HepG2 (cell line): ENCODE measurements around the gene OR13C8. TPM values are rescaled to one million over a fixed set of nuclear protein-coding genes. Genes with fewer than 3 reads are reported as not detected.

Experiments used
- GTF3A ChIP-seq: sonication (generic); formaldehyde crosslinking; conservative IDR thresholded peaks from 2 replicates; pipeline ENCODE4 v1.4.0; 2020; ENCODE audit warnings: mild to moderate bottlenecking, missing genetic modification reagents
- HCFC1 ChIP-seq: fragments of 150-350 bp; IDR thresholded peaks from 2 replicates; pipeline ENCODE4 v1.6.1; 2014; ENCODE audit warnings: low read depth, low read length
- NFRKB ChIP-seq: fragments of 450-650 bp; IDR thresholded peaks from 2 replicates; pipeline ENCODE4 v1.6.1; 2017
- ZNF660 ChIP-seq: sonication (generic); formaldehyde crosslinking; IDR thresholded peaks from 2 replicates; pipeline ENCODE4 v1.5.1; 2020; ENCODE audit warnings: mild to moderate bottlenecking, low read depth, missing genetic modification reagents, borderline replicate concordance
- polyA plus RNA-seq, 8 experiments: library from polyadenylated mRNA; depleted of rRNA in 3 of 8; stranded (reverse) in 7 of 8; unstranded in 1 of 8; fragments of >200 nt; fragmentation: Illumina TruSeq in 4 of 8; extraction: Trizol in 4 of 8; gene quantifications; 2 replicates each; pipeline versions ENCODE4 v1.2.1 to v1.2.3, GENCODE V29; 2011 to 2016; ENCODE audit warnings: low read depth in 4 of 8, missing spikeins in 1 of 8, mixed read lengths in 1 of 8; ENCODE audit not compliant: insufficient read depth in 1 of 8
- total RNA-seq, 5 experiments: library from RNA; depleted of rRNA; stranded (reverse); fragments of >200 nt; fragmentation: Illumina TruSeq; extraction: Trizol; gene quantifications; 2 replicates each; pipeline ENCODE4 v1.2.3, GENCODE V29; 2016; ENCODE audit warnings: low read depth in 1 of 5
- TF ChIP-seq, protein P1 (sequence below): IDR thresholded peaks from 2 replicates; pipeline ENCODE4 v1.6.1; 2016; ENCODE audit warnings: low read depth, missing genetic modification reagents, missing compliant biosample characterization
- TF ChIP-seq, protein P2 (sequence below): sonication (generic); formaldehyde crosslinking; IDR thresholded peaks from 2 replicates; pipeline ENCODE4 v1.4.0; 2020; ENCODE audit warnings: missing genetic modification reagents, mild to moderate bottlenecking, borderline replicate concordance
- TF ChIP-seq, protein P3 (sequence below): sonication (generic); formaldehyde crosslinking; IDR thresholded peaks from 2 replicates; pipeline ENCODE4 v1.5.0; 2020; ENCODE audit warnings: missing genetic modification reagents

OR13C8 gene
- total and polyA plus RNA-seq, 2 of the 13 experiments (the other 11 are each of a cell fraction or from before 2014, with no cell fraction given) = not detected

DNA sequence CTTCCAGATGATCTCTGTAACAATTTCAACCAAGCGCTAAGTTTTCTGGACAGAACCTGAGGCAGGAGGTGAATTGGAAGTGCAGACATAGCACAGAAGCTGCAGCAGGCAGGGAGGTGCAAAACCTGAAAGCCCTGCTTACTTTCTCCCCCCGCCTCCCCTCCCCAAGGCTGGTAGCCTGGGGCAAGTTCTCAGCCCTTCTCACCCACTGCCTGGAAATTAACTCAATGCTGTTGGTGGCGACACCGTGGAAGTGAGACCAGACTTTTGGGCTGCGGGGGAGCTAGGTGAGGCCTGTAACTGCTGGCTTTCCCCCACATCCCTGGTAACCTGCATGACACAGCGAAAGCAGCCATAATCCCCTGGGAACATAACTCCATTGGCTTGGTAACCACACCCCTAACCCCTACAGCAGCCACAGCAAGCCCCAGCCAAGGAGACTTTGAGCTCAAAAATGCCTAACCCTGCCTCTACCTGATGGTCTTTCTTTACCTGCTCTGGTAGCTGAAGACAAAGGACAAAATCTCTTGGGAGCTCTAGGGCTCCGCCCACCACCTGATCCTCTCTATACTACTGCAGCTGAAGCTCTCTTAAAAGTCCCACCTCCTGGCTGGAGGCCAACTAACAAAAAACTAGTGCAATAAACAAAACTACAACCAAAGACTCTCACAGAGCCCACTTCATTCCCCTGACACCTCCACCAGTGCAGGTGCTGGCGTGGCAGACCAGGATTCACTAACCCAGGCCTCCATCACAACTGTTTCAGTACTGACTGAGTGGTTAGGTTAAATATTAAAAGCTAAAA, 11.9 kb upstream of the OR13C8 start (continued):
- TF ChIP-seq, protein P1, sequence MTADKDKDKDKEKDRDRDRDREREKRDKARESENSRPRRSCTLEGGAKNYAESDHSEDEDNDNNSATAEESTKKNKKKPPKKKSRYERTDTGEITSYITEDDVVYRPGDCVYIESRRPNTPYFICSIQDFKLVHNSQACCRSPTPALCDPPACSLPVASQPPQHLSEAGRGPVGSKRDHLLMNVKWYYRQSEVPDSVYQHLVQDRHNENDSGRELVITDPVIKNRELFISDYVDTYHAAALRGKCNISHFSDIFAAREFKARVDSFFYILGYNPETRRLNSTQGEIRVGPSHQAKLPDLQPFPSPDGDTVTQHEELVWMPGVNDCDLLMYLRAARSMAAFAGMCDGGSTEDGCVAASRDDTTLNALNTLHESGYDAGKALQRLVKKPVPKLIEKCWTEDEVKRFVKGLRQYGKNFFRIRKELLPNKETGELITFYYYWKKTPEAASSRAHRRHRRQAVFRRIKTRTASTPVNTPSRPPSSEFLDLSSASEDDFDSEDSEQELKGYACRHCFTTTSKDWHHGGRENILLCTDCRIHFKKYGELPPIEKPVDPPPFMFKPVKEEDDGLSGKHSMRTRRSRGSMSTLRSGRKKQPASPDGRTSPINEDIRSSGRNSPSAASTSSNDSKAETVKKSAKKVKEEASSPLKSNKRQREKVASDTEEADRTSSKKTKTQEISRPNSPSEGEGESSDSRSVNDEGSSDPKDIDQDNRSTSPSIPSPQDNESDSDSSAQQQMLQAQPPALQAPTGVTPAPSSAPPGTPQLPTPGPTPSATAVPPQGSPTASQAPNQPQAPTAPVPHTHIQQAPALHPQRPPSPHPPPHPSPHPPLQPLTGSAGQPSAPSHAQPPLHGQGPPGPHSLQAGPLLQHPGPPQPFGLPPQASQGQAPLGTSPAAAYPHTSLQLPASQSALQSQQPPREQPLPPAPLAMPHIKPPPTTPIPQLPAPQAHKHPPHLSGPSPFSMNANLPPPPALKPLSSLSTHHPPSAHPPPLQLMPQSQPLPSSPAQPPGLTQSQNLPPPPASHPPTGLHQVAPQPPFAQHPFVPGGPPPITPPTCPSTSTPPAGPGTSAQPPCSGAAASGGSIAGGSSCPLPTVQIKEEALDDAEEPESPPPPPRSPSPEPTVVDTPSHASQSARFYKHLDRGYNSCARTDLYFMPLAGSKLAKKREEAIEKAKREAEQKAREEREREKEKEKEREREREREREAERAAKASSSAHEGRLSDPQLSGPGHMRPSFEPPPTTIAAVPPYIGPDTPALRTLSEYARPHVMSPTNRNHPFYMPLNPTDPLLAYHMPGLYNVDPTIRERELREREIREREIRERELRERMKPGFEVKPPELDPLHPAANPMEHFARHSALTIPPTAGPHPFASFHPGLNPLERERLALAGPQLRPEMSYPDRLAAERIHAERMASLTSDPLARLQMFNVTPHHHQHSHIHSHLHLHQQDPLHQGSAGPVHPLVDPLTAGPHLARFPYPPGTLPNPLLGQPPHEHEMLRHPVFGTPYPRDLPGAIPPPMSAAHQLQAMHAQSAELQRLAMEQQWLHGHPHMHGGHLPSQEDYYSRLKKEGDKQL (CRISPR knock-in tag) = no peak
- no peak for TF ChIP-seq NFRKB
- TF ChIP-seq GTF3A (CRISPR knock-in tag) = no peak
- TF ChIP-seq, protein P2, sequence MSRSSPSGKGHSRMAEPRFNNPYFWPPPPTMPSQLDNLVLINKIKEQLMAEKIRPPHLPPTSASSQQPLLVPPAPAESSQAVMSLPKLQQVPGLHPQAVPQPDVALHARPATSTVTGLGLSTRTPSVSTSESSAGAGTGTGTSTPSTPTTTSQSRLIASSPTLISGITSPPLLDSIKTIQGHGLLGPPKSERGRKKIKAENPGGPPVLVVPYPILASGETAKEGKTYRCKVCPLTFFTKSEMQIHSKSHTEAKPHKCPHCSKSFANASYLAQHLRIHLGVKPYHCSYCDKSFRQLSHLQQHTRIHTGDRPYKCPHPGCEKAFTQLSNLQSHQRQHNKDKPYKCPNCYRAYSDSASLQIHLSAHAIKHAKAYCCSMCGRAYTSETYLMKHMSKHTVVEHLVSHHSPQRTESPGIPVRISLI = no peak
- TF ChIP-seq ZNF660 (CRISPR knock-in tag) = no peak
- TF ChIP-seq, protein P3, sequence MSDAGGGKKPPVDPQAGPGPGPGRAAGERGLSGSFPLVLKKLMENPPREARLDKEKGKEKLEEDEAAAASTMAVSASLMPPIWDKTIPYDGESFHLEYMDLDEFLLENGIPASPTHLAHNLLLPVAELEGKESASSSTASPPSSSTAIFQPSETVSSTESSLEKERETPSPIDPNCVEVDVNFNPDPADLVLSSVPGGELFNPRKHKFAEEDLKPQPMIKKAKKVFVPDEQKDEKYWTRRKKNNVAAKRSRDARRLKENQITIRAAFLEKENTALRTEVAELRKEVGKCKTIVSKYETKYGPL = no peak
- no peak for TF ChIP-seq HCFC1
